Measurements from ENCODE around the gene RERE.
A peak's percentile ranks its signal among the peaks of the same experiment; 100 is the strongest.

The RERE gene

DNA sequence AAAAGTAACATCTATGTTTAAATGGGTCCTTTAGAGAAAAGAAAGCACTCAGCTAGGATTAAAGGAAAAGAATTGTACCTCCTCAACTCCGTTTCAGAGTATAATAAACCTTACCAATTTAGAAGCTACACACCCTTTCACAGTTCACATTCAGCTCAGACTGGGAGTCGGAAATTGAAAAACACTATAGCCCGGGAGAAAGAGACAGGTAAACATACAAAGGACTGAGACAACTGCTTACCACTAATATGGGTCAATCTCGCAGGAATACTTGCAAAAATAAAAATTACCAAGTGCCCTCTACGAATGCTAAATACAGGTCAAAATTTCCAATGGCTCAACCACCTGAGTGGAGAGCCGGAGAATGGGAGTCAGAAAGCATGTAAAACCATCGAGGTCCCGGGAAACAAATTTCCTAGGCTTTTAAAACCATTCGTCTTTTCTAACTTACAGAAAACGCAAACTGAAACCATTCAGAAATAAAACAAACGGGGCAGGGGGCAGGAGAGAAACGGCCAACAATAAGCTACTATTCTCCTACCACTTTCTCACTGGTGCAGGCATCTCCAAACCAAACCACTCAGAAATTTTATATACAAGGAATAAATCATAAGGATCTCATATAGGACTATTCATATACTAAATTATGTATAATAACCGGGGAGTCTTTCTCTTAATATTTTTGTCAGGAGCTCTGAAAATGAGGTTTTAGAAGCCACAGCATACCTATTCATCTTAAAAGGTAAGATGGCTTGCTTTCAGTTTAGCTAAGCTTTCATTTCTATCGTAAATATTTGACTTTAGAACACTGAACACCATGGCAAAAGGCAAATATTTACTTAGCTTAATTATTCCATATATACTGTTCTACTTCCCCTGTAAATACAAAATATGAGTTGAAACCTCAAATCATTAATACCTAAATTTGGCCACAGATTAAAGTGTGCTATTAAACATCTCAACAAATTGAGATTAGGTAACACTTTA lies 136.5 kb downstream of the RERE start:
- in situ Hi-C loops (cut with MboI; ENCODE audit: low pct_unique_long_range_greater_than_20kb, low sequenced_read_pairs) = no loop called here
- DNase-seq = no peak

DNA sequence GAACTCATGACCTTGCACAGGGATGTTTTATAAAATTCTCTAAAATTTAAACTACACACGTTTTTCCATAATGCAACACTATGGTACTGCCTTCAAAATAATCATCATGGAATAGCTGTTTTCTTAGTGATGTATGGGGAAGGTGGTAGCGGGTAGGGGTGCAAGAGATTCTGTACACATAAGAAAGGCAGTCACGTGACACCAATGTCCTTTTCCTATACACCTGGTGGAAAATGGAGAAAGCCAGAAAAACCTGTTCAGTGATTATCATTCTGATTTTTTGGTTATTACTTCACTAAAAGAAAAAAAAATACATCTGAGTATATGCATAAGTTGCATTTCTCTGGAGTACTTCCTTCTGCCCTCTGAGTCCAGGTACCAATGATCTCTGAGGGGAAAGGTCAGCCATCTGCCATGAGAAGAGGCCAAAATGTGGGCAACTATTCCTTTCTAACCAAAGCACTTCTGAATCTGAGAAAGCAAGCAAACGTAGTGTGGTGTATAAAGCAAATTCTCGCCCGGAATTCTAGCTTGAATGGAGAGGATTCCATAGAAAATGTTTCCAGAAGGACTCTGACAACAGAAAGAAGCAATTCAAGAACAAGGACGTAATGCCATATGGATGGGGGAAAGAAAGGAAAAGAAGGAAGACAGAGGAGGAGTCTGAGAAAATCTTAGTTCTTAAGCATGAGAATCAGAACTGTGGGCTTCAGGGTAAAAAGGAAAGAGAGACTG lies 137.3 kb downstream of the RERE start:
- in situ Hi-C loops (cut with MboI; ENCODE audit: low pct_unique_long_range_greater_than_20kb, low sequenced_read_pairs) = no loop called here
- DNase-seq = no peak

DNA sequence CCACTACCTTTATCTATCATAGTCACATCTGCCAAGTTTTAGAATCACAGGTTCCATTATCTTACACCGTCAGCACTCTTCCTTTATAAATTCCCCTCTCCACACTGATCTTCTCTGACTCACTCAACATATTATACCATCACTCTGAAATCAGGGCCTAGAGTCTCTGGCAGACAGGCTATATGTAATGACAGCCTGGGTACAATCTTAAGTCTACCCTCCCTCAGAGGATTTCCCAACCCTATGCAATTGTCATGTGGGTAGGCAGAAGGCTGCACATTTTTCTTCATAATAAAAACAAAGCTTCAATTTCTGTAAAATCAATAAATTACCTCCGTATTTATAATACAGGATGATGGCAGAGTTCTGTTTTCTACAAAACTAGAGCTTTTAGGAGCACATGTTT lies 138.0 kb downstream of the RERE start:
- no peak for DNase-seq
- in situ Hi-C loops (cut with MboI; ENCODE audit: low pct_unique_long_range_greater_than_20kb, low sequenced_read_pairs) = no loop called here

DNA sequence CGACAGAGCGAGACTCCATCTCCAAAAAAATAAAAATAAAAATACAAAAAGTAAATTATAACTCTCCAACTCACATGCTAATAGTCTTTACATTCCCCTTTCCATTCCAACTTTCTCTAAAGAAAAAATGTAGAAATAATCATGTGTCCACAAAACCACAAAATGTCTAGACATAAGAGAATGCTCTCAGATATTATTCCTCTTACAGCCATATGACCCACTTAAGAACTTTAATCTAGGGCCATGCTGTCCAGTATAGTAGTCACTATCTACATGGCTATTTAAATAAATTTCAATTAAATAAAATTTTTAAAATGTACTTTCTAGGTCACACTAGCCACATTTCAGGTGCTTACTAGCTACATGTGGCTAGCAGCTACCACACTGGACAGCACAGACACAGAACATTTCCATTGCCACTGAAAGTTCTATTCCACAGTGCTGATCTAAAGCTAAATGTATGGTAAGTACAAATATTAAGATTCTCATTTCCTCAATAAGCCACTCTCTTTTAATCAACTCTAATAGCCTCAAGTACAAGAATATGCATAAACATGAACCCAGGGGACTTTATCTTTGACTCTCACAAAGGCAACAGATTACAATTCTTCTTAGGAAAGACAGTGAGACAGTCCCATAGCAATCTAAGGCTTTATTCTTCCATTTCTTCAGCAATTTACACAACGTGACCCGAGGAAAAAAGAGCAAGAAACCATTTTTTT lies 138.6 kb downstream of the RERE start:
- DNase-seq = no peak
- in situ Hi-C loops (cut with MboI; ENCODE audit: low pct_unique_long_range_greater_than_20kb, low sequenced_read_pairs) = no loop called here

DNA sequence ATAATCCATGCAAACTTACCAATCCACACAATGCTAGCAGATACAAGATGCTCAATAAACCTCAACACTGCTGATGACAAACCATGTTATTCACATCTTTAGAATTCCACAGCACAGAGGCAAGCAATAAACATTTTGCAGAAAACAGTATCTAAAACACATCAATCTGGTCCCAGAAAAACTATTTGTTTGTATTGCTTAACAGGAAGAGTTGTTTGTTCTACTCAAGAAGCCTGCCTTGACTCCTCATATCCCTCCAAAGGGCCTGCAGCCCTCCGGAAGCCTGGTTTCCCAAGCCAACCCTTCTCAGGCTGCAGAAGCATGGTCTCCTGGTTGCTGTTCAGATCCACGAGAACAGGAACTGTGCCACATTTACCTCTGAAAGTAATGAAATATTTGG lies 139.7 kb downstream of the RERE start:
- DNase-seq = no peak
- in situ Hi-C loops (cut with MboI; ENCODE audit: low pct_unique_long_range_greater_than_20kb, low sequenced_read_pairs) = no loop called here

DNA sequence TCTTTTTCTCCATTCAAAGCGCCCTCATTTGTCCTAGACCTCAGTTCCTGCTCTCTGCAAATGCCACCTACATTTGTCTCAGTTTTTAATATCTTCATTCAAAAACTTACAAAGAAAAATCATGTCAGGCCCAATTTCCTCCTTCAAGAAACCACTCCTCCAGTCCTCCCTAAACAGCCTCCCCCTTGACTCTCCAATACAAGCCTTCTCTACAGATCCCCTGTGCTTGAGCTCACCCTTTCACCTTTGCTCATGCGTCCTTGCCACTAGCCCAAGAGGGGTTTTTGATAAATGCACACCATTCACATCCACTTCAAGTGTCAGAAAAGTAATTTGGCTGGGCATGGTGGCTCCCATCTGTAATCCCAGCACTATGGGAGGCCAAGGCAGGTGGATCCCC lies 140.6 kb downstream of the RERE start:
- DNase-seq = no peak
- in situ Hi-C loops (cut with MboI; ENCODE audit: low pct_unique_long_range_greater_than_20kb, low sequenced_read_pairs) = no loop called here

DNA sequence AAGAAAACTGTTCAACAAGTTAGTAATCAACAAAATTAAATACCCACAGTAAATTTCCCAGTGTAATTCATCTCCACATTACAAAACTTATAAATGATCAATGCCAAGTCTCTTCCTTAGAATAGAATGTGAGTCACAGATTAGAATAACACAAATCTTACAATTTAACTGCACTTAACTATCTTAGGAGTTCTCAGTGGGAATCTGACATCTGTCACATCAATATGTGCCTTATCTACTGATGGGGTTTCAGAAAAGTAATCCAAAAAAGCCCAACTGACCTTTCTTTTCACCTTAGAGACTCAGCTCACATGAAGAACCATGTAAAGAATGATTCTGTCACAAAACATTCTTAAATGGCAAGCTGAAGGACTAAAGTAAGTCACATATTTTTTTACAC lies 141.4 kb downstream of the RERE start:
- DNase-seq = no peak
- in situ Hi-C loops (cut with MboI; ENCODE audit: low pct_unique_long_range_greater_than_20kb, low sequenced_read_pairs) = no loop called here

DNA sequence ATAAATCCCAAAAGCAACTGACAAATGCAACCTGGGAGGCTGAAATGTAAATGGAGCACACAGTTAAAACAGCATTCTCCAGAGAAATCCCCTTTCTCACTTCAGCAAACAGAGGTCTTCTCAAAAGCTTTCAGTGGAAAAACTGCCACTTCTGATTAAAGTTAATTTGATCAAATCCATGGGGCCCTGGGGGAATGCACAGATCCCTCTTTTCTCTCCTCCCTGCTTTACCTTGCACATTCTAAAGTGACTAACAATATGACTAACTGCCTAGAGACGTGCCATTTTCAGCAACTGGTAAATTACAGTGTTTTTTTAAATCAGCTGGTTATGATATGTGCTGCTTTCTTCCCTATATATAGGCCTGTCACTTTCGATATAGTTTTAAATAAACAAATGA lies 142.5 kb downstream of the RERE start:
- in situ Hi-C loops (cut with MboI; ENCODE audit: low pct_unique_long_range_greater_than_20kb, low sequenced_read_pairs) = no loop called here
- DNase-seq = no peak

DNA sequence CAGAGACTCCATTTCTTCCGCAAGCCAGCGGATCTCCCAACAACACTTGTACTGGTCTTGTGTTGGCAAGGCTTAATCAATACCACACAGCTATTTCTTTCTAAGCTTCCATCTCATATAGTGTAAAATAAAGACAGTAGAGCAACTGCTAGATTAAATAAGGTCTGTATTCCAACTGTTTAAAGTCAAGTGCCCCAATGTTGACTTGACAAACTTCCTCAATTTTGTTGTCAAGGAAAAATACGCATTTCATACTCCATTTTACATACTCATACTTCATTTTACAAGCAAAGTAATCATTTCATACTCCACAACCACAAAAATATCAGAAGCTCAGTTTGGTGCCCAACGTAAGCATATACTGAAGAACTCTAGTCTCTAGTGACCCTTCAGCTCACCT lies 143.0 kb downstream of the RERE start:
- DNase-seq = no peak
- in situ Hi-C loops (cut with MboI; ENCODE audit: low pct_unique_long_range_greater_than_20kb, low sequenced_read_pairs) = no loop called here

DNA sequence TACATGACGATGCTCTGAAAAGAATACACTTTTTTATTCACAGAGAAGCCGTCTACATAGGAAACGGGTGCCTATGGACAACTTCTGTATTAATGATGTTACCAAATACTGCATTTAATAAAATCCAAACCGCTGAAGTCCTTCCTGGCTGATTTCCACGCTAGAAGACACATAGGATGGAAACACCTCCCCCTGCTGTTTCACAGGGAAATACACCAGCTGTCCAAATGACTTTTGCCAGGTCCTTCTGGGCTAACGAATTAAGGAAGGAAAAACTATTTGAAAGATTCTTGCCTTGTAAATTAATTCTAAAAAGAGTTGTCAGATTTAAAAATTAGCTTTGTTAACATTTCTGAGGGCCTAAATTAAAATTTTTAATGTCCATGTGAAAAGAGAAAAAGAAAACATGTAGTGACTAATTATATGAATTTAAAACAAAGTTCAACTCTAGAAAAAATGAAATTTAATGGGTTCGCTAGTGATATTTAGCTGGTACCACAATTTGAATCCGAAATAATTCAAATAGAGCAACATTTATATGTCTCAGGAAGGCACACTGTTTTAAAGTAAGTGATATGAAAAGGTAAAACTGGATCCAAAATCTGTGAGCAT lies 146.0 kb downstream of the RERE start:
- in situ Hi-C loops (cut with MboI; ENCODE audit: low pct_unique_long_range_greater_than_20kb, low sequenced_read_pairs) = no loop called here
- DNase-seq = peak; percentile 35

DNA sequence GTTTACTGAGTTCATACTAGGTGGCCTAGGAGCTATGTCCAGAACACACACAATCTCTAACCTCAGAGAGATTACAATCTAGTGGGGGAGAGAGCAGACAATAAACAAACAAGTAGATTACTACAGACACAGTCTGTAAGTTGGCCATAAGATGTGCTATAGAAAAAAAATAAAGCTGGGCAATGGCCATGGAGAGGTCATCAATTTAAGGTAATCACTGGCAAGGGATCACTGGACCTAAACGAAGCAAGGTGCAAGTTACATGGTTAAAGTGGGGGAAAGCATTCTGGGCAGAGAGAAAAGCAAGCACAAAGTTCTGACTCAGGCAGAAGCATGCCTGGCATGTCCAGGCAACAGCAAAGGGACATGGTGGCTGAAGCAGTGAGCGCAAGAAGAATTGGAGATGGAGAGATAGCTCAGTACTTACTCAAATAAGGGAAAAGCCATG lies 147.0 kb downstream of the RERE start:
- no peak for DNase-seq
- in situ Hi-C loops (cut with MboI; ENCODE audit: low pct_unique_long_range_greater_than_20kb, low sequenced_read_pairs) = no loop called here

DNA sequence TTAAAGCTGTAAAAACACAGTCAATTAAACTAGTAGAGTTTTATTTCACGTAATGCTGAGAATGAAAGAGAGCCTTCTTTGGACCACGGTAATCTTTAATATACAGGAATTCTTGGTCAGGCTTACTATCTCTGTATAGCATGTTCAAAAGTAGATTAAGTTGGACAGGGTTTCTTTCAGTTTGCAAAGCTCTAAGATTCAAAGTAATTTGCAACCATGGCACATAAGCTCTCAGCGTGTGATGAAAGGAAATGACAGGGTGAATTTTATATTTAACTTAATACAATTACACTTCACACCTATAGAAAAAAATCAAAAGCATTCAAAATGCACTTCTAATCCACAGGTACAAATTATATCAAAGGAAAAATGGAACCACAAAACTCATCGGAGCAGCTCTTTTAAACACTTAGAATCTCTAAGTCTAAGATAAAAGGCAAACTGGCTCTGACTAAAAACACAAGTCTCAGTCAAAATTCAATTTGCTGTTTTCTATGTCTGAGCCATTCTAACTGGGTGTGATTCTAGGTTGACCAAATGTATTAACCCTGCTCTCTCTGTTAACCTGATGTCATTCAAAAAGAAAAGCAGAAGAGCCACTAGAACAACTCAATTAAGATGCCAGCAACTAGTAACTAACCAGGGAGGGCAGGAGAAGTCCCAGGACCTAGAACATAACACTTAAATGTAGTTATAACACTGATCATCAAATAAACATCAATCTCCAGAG lies 147.7 kb downstream of the RERE start:
- DNase-seq = no peak
- in situ Hi-C loops (cut with MboI; ENCODE audit: low pct_unique_long_range_greater_than_20kb, low sequenced_read_pairs) = no loop called here

DNA sequence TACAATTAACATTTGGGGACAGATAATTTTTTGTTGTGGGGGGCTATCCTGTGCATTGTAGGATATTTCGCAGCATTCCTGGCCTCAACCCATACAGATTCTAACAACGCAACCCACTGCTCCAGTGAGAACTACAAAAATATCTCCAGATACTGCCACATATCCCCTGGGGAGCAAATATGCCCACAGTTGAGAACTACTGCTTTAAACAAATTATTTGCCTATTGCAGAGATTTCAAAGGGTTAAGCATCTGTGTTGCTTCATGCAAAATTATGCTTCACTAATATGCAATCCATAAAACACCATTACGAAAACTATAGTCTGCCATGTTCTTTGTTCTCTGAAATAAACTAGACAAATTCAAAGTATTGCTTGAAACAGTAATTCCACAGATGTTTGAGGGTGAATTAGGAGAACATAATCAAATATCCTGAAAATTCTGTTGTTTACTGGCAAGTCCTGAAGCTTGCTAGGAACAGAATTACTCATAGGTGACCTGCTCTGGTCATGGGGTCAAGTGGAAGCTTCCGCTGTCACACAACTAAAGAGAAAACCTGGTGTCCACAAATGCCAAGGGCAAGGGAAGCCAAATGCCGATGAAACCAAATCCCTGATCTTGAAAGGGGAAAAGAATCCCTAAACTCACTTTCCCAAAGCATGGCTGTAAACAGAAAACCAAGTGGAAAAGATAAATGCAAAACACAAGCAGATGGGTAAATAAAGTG lies 149.4 kb downstream of the RERE start:
- in situ Hi-C loops (cut with MboI; ENCODE audit: low pct_unique_long_range_greater_than_20kb, low sequenced_read_pairs) = no loop called here
- no peak for DNase-seq

DNA sequence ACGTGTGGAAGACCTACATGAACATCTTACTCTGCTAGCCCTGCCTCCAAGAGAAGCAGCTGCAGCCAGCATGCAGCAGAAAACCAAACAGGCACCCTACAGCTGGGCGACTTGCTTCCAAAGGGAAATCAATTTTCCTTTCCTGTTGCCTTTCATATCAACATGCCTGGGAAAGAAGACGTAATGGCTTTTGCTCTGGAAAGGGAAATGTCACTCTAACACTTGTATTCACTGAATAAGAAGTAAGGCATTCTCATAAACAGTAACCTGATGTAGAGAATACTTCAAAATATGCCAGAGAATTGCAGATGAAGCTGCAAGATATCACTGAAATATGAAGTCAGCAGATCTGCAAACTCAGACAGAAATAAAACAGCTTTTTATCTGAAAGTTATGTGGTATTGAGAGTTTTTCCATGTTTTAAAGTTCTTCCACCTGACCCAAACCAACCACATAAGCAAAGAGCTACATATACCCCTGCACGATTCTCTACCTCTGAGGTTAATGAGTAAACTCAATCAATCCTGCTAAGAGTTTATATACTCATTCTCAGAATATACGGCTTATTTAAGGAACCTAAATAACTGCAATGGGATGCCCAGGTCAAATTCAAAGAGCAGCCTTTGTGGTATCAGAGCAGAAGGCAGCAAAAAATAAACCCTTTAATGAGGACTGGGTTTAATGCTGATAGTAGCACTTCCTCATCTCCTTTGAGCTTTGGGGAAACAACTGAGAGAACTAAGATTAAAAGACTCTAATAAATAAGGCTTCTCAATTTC lies 150.9 kb downstream of the RERE start:
- no peak for DNase-seq
- in situ Hi-C loops (cut with MboI; ENCODE audit: low pct_unique_long_range_greater_than_20kb, low sequenced_read_pairs) = no loop called here

DNA sequence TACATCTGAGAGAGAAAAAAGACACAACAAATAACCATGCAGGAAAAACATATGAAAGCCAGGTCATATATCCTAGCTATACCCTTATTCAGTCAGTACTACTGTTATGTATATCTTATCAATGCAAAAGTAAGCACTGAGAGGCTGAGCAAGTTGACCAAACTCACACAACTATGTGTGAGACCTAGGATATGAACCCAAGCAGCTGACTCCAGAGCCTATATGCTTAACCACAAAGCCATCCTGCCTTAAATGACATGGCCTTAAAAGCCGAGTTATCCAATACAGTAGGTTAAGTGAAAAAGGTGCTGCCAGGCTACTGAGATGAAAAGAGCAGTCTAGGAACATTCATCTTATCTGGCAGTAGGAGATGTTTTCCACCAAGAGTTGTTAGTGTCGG lies 151.6 kb downstream of the RERE start:
- no peak for DNase-seq
- in situ Hi-C loops (cut with MboI; ENCODE audit: low pct_unique_long_range_greater_than_20kb, low sequenced_read_pairs) = no loop called here

DNA sequence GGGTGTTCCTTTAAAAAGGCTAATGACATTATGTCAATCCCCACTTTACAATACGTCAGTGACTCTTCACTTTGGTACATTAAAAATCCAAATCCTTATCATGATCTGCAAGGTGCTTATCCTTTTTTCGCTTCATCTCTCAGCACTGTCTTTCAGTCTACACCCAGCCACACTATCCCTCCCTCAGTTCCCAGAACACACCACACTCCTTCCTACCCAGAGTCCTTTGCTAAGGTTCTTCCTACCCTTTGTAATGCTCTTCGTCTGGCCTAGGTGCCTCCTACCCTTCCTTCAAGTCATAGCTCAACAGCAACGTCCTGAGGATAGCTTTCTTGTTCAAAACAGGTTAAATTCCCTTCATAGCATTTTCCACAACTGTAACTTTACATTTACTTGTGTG lies 152.6 kb downstream of the RERE start:
- no peak for DNase-seq
- in situ Hi-C loops (cut with MboI; ENCODE audit: low pct_unique_long_range_greater_than_20kb, low sequenced_read_pairs) = no loop called here

DNA sequence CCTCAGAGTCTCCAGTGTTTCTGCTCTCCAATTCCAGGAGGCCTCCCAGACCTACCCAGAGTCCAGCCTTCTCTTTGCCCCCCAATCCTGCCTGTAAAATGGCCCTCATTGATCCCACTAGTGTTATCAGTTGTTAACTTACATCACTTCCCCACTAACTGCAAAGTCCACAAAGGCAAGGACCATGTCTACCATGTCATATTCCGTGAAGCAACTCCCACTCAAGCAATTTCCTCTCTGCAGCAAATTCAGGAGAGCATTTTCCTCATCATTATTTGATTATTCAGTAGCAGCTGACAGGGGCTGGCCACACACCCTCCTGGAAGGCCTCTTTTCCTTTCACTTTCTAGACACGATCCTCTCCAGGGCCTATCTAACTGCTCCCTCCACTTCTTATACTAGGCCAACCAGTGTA lies 153.5 kb downstream of the RERE start:
- in situ Hi-C loops (cut with MboI; ENCODE audit: low pct_unique_long_range_greater_than_20kb, low sequenced_read_pairs) = no loop called here
- DNase-seq = no peak

All from KBM-7 (cell line).